ENCODE measurements around the gene KRTAP10-6. TPM values are rescaled to one million over a fixed set of nuclear protein-coding genes. Genes with fewer than 3 reads are reported as not detected.

KRTAP10-6 gene
- total and polyA plus RNA-seq, 2 of the 8 experiments (the other 6 are each of a cell fraction or from before 2014, with no cell fraction given): 0.12 TPM; not detected in 1

DNA sequence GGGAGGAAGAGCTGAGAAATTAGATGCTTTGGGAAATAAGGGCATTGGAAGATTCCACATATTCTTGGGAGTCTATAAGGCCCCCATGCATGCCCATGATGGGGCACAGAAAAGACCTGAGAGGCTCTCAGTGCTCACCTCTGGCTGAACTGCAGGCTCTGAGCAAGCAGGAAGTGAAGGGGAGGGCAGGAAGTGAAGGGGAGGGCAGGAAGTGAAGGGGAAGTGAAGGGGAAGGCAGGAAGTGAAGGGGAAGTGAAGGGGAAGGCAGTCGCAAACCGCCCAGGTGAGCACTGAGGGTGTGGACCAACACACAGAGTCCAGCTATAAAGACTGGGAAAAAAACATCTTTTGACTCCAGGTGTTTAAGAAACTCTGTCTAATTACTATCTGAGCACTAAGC is 38.1 kb upstream of the KRTAP10-6 start:
- CTCF ChIA-PET (ENCODE audit: partially characterized antibody): interaction anchor here (1.2 to 1.8 kb wide), 3 partner anchors 13 to 172 kb away, joined by 3 to 5 read pairs (median 3); no protein-coding TSS in a partner anchor
- H3K14ac ChIP-seq (ENCODE audit: insufficient read length): no peak overlapping the region
- no peaks in the 10 kb centered on the region for H3K23me2 ChIP-seq (ENCODE audit: low read depth, low read length)
- H4K5ac ChIP-seq (ENCODE audit: insufficient read length, low read depth, low read length): no peak overlapping the region
- peaks cover 0 to 4% of the 10 kb centered on the region in 2 experiments; a peak in 1 of 4 replicates for H3K9me3 ChIP-seq (ENCODE audit: insufficient read depth in 2 of 2, low read depth in 1 of 2, low read length in 1 of 2)
- H4K91ac ChIP-seq (replicated peaks; ENCODE audit: insufficient read length, low read length): no peak overlapping the region
- no peak overlapping the region for H2BK120ac ChIP-seq (replicated peaks; ENCODE audit: low read depth, low read length)
- no peak overlapping the region for H3K23ac ChIP-seq (ENCODE audit: insufficient read length)
- WGBS, 2 experiments (ENCODE audit: extremely low coverage in 1 of 2, insufficient coverage in 1 of 2, insufficient read length in 1 of 2, insufficient replicate concordance in 2 of 2, low coverage in 1 of 2, low lambda C conversion rate in 2 of 2, missing lambda C conversion rate in 1 of 2): 100% methylated on average over 2 of the region's 2 CpGs; no CpG with 5 or more reads in 1 of the 2 experiments
- H2AFZ ChIP-seq (ENCODE audit: low read length): no peak overlapping the region
- H3K79me2 ChIP-seq (ENCODE audit: control insufficient read depth in 1 of 2, insufficient read depth in 2 of 2, low read length in 2 of 2): no peaks in the 10 kb centered on the region
- H2BK20ac ChIP-seq (ENCODE audit: low read length): no peak overlapping the region
- no peak overlapping the region for H3K56ac ChIP-seq (replicated peaks; ENCODE audit: insufficient read length, low read depth, low read length)
- no peak overlapping the region for H3K18ac ChIP-seq (ENCODE audit: extremely low read depth, low read length)
- POLR2A ChIA-PET (ENCODE audit: partially characterized antibody): no interaction called here
- H3K4me3 ChIP-seq (ENCODE audit: extremely low read depth in 1 of 4, insufficient read depth in 2 of 4, low read depth in 3 of 4, low read length in 4 of 4): no peak overlapping the region
- no peak overlapping the region for H3K9ac ChIP-seq (replicated peaks in 1 of 4; ENCODE audit: extremely low read depth in 1 of 4, low read depth in 3 of 4, low read length in 3 of 4)
- no peaks in the 10 kb centered on the region for H4K20me1 ChIP-seq (replicated peaks in 1 of 2; ENCODE audit: control insufficient read depth in 1 of 2, insufficient read depth in 2 of 2, low read length in 2 of 2)
- no peaks in the 10 kb centered on the region for H3K79me1 ChIP-seq (ENCODE audit: low read depth, low read length)
- no peak overlapping the region for H4K8ac ChIP-seq (ENCODE audit: extremely low read depth, insufficient read depth, low read length)
- no peak overlapping the region for H2BK12ac ChIP-seq (ENCODE audit: low read depth, low read length)
- DNase-seq (ENCODE audit: low read depth in 1 of 2, low spot score in 2 of 2) (no peak), FAIRE-seq (no peak)
- H3K4me1 ChIP-seq (replicated peaks in 1 of 4; ENCODE audit: control insufficient read depth in 3 of 4, insufficient read depth in 4 of 4, low read length in 3 of 4): no peaks in the 10 kb centered on the region; a peak in 1 of 7 replicates
- H3K27ac ChIP-seq (ENCODE audit: low read depth, low read length): no peak overlapping the region
- H3K4me2 ChIP-seq (ENCODE audit: insufficient read depth in 1 of 2, low read depth in 2 of 2, low read length in 2 of 2): no peak overlapping the region
- H2BK15ac ChIP-seq (ENCODE audit: low read length): no peak overlapping the region
- no peaks in the 10 kb centered on the region for H3K27me3 ChIP-seq (replicated peaks in 1 of 4; ENCODE audit: control insufficient read depth in 3 of 4, extremely low read depth in 1 of 4, insufficient read depth in 3 of 4, low read length in 3 of 4)
- H3K36me3 ChIP-seq (ENCODE audit: control insufficient read depth in 2 of 4, insufficient read depth in 4 of 4, low read length in 3 of 4): no peaks in the 10 kb centered on the region
- H3K4ac ChIP-seq (replicated peaks; ENCODE audit: insufficient read length, low read depth, low read length): no peak overlapping the region
- H2AK5ac ChIP-seq (ENCODE audit: low read depth, low read length): no peak overlapping the region
- no peak overlapping the region for H2BK5ac ChIP-seq (ENCODE audit: low read depth, low read length)
- TF ChIP-seq RNF2 (IDR thresholded peaks at IDR 0.05; ENCODE audit: borderline replicate concordance, low read depth, low read length, missing control alignments, poor library complexity, severe bottlenecking) (no peak), RAD21 (IDR thresholded peaks at IDR 0.05 in 1 of 2, conservative IDR thresholded peaks at IDR 0.05 in 1 of 2; ENCODE audit: low read depth in 2 of 2, low read length in 2 of 2) (no peak), KDM1A (IDR thresholded peaks at IDR 0.05; ENCODE audit: borderline replicate concordance, low read length) (no peak), SP1 (IDR thresholded peaks at IDR 0.05; ENCODE audit: low read depth, low read length) (no peak), NANOG (IDR thresholded peaks at IDR 0.05; ENCODE audit: insufficient read depth, low read depth, low read length, poor library complexity, severe bottlenecking) (no peak), EZH2 (IDR thresholded peaks at IDR 0.05; ENCODE audit: low read depth, low read length, severe bottlenecking) (no peak), BCL11A (IDR thresholded peaks at IDR 0.05; ENCODE audit: low read depth in 2 of 2, low read length in 2 of 2) (no peak), SUZ12 (IDR thresholded peaks at IDR 0.05; ENCODE audit: low read length) (no peak), GTF2F1 (IDR thresholded peaks at IDR 0.05; ENCODE audit: borderline replicate concordance, low read depth, low read length) (no peak)
- TF ChIP-seq, protein P1, sequence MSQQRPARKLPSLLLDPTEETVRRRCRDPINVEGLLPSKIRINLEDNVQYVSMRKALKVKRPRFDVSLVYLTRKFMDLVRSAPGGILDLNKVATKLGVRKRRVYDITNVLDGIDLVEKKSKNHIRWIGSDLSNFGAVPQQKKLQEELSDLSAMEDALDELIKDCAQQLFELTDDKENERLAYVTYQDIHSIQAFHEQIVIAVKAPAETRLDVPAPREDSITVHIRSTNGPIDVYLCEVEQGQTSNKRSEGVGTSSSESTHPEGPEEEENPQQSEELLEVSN (IDR thresholded peaks at IDR 0.05): no peak
